Heart left ventricle (tissue), 16 donors: Measurements from ENCODE around the gene THBD. TPM values are rescaled to one million over a fixed set of nuclear protein-coding genes. Genes with fewer than 3 reads are reported as not detected.

Source experiments
- ATAC-seq, 4 donors: fragments of 200-7000 bp; cut with Tn5 transposase; one replicate each; pipeline ENCODE4 v1.9.1; 2020 to 2022; ENCODE audit warnings: moderate library complexity in 4 of 4, mild to moderate bottlenecking in 3 of 4, moderate number of reproducible peaks in 1 of 4
- DNase-seq, 5 donors: peaks; one replicate each; pipeline ENCODE4 v3.0.0-alpha.2; 2020
- H3K27ac ChIP-seq, 12 donors: fragments of 200-600 bp; sonication (generic) in 4 of 12; one replicate each; pipeline versions ENCODE4 v1.5.0 to v1.8.0; 2016 to 2022; ENCODE audit warnings: mild to moderate bottlenecking in 2 of 12
- H3K27me3 ChIP-seq, 9 donors: fragments of 200-600 bp; sonication (generic) in 2 of 9; one replicate each; pipeline versions ENCODE4 v1.5.1 to v1.8.0; 2016 to 2022; ENCODE audit warnings: mild to moderate bottlenecking in 3 of 9
- H3K36me3 ChIP-seq, 9 donors: fragments of 200-600 bp; sonication (generic) in 2 of 9; one replicate each; pipeline versions ENCODE4 v1.5.0 to v1.8.0; 2018 to 2022; ENCODE audit warnings: mild to moderate bottlenecking in 2 of 9
- H3K4me1 ChIP-seq, 12 donors: fragments of 200-600 bp; sonication (generic) in 4 of 12; one replicate each; pipeline versions ENCODE4 v1.5.0 to v1.8.0; 2016 to 2022; ENCODE audit warnings: mild to moderate bottlenecking in 3 of 12
- H3K4me3 ChIP-seq, 12 donors: fragments of 200-600 bp; sonication (generic) in 4 of 12; one replicate each; pipeline versions ENCODE4 v1.5.0 to v1.8.0; 2017 to 2022; ENCODE audit warnings: mild to moderate bottlenecking in 9 of 12, moderate library complexity in 4 of 12
- H3K9me3 ChIP-seq, 12 donors: fragments of 200-600 bp; sonication (generic) in 4 of 12; one replicate each; pipeline versions ENCODE4 v1.5.0 to v1.8.0; 2016 to 2022; ENCODE audit warnings: mild to moderate bottlenecking in 1 of 12
- POLR2A ChIP-seq, 2 donors: fragments of 450-650 bp; IDR thresholded peaks; one replicate each; pipeline ENCODE4 v1.6.1; 2017; ENCODE audit warnings: antibody characterized with exemption in 2 of 2, mild to moderate bottlenecking in 2 of 2, moderate library complexity in 2 of 2
- WGBS, 4 donors: extraction: QIAGEN DNeasy Blood & Tissue Kit in 2 of 4; methylation state at CpG; one replicate each; pipeline versions ENCODE4 v1.1.5 to v1.1.7; 2013 to 2018; 5-methylcytosine and 5-hydroxymethylcytosine counted together
- intact Hi-C, 10 donors: fragments of 100-400 bp; cut with DNase I; formaldehyde crosslinking; loops; one replicate each; pipeline versions ENCODE4 v1.11.1 to v1.14.2; 2022
- polyA plus RNA-seq, 2 donors: library from polyadenylated mRNA; stranded (reverse); fragments of 200-250 nt; gene quantifications; one replicate each; pipeline ENCODE4 v1.2.3, GENCODE V29; 2013
- total RNA-seq, 9 donors: library from RNA; depleted of rRNA in 2 of 9; stranded (reverse); fragments of >200 nt in 2 of 9; fragmentation: NEBNext Ultra II Directional in 3 of 9; extraction: Animal tissue kit (Norgen Biotek cat#: 25700) in 3 of 9; gene quantifications; one replicate each; pipeline versions ENCODE4 v1.1.0 to v1.2.4, GENCODE V29; 2016 to 2023
- TF ChIP-seq, protein P1 (sequence below), 12 donors: fragments of 200-600 bp; sonication (generic) in 4 of 12; IDR thresholded peaks; one replicate each; pipeline versions ENCODE4 v1.5.0 to v1.8.0; 2018 to 2022; ENCODE audit warnings: antibody characterized with exemption in 12 of 12, mild to moderate bottlenecking in 5 of 12
- donor health status: ischemic (EF 13 %, LVEDD 7.1; RV severe dilation, severe dysfunction).
- donor health status: healthy with polysubstance abuse.
- donor health status: DM: no; HTN: yes; CAD: no.
- donor health status: DM: no; HTN: no; CAD: no.
- donor health status: ischemic (EF 25% LVEDD 6.9; RV normal size, moderate dysfunction).
- donor health status: ischemic (EF 25% LVEDD 5.7; RV mildly dilated, moderate dysfunction).
- donor health status: healthy.
- donor health status: DM: yes; HTN: yes; CAD: no.
- donor health status: ischemic (EF 35%, LVEDD 5.7; RV mildly dilated, moderate dysfunction).
- donor health status: nonischemic (EF 11% LVEDD 7.7; RV severe dilation, severe dysfunction).
- donor health status: DM: yes; HTN: yes; CAD: no.
- donor health status: PGD.
- donor health status: ischemic (EF 29% LVEDD 5.4; RV normal size, mild dysfunction).
- donor health status: nonischemic (EF 23%, LVEDD 6.1; RV moderate dilation, normal function).

Gene THBD
- total and polyA plus RNA-seq, 11 donors, result 8.2 to 70.9 (median 19.9) TPM

GRCh38 chr20:23096097-23096496, 46.6 kb upstream of the THBD start:
- H3K27me3 ChIP-seq, result no peaks in the 10 kb centered on the region
- intact Hi-C loops, result no loop called here
- no peak for DNase-seq

GRCh38 chr20:23095499-23095898, 46.0 kb upstream of the THBD start:
- Histone ChIP-seq H3K27ac (no peak overlapping the region), H3K36me3 (no peaks in the 10 kb centered on the region), H3K4me1 (peaks cover 0 to 58% (median 14%) of the 10 kb centered on the region in 12 donors), H3K9me3 (no peaks in the 10 kb centered on the region), H3K27me3 (no peaks in the 10 kb centered on the region), H3K4me3 (no peak overlapping the region)
- TF ChIP-seq, protein P1, sequence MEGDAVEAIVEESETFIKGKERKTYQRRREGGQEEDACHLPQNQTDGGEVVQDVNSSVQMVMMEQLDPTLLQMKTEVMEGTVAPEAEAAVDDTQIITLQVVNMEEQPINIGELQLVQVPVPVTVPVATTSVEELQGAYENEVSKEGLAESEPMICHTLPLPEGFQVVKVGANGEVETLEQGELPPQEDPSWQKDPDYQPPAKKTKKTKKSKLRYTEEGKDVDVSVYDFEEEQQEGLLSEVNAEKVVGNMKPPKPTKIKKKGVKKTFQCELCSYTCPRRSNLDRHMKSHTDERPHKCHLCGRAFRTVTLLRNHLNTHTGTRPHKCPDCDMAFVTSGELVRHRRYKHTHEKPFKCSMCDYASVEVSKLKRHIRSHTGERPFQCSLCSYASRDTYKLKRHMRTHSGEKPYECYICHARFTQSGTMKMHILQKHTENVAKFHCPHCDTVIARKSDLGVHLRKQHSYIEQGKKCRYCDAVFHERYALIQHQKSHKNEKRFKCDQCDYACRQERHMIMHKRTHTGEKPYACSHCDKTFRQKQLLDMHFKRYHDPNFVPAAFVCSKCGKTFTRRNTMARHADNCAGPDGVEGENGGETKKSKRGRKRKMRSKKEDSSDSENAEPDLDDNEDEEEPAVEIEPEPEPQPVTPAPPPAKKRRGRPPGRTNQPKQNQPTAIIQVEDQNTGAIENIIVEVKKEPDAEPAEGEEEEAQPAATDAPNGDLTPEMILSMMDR (IDR thresholded peaks at IDR 0.05), result no peak
- no peak for TF ChIP-seq POLR2A (IDR thresholded peaks at IDR 0.05)
- DNase-seq (no peak), ATAC-seq (no peak)
- WGBS, 4 donors, result 83 to 89% (median 86%) methylated on average over 3 of the region's 3 CpGs
- intact Hi-C loops, result no loop called here

More at GRCh38 chr20:23096097-23096496, 46.6 kb upstream of the THBD start:
- no peak for ATAC-seq
- TF ChIP-seq, protein P1 (IDR thresholded peaks at IDR 0.05), result no peak
- TF ChIP-seq POLR2A (IDR thresholded peaks at IDR 0.05), result no peak
- Histone ChIP-seq H3K36me3 (no peaks in the 10 kb centered on the region), H3K27ac (no peak overlapping the region), H3K4me1 (peaks cover 0 to 58% (median 14%) of the 10 kb centered on the region in 12 donors), H3K9me3 (no peaks in the 10 kb centered on the region), H3K4me3 (no peak overlapping the region)
- WGBS, 4 donors, result 97 to 100% (median 99%) methylated on average over 3 of the region's 3 CpGs

DNA sequence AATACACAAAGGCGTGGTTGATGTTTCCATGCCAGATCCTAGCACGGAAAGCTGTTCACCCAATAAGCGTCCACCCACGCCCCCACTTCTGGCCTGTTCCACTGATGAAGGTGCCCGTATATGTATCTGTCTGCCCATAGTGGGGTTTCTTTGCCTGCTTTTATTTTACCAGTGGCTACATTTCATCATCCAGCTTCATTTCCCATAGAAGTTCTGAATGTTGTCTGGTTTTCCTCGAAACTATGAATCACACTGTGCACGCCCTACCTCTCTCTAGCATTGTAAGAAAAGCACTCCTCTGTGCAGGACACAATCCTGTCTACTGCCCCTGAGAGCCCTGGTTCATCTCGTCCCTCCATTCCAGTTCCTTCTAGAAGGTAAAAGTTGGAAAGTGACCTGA, 45.5 kb upstream of the THBD start:
- no peaks in the 10 kb centered on the region for H3K36me3 ChIP-seq
- H3K4me1 ChIP-seq, result peaks cover 0 to 52% (median 14%) of the 10 kb centered on the region in 12 donors
- DNase-seq (no peak), ATAC-seq (no peak)
- intact Hi-C loops, result no loop called here
- H3K9me3 ChIP-seq, result no peaks in the 10 kb centered on the region
- TF ChIP-seq, protein P1 (IDR thresholded peaks at IDR 0.05), result no peak
- no peak for TF ChIP-seq POLR2A (IDR thresholded peaks at IDR 0.05)
- 95 to 97% (median 97%) methylated on average over 8 of the region's 8 CpGs for WGBS, 4 donors
- H3K27me3 ChIP-seq, result no peaks in the 10 kb centered on the region
- no peak overlapping the region for H3K4me3 ChIP-seq
- H3K27ac ChIP-seq, result no peak overlapping the region

- TF ChIP-seq, protein P1 (IDR thresholded peaks at IDR 0.05), result no peak
- TF ChIP-seq POLR2A (IDR thresholded peaks at IDR 0.05), result no peak
- DNase-seq (no peak), ATAC-seq (no peak)
- Histone ChIP-seq H3K27me3 (no peaks in the 10 kb centered on the region), H3K9me3 (no peaks in the 10 kb centered on the region), H3K4me3 (no peak overlapping the region), H3K27ac (no peak overlapping the region), H3K4me1 (peaks cover 0 to 52% (median 14%) of the 10 kb centered on the region in 12 donors), H3K36me3 (no peaks in the 10 kb centered on the region)
- 89 to 94% (median 91%) methylated on average over 13 of the region's 13 CpGs for WGBS, 4 donors
- intact Hi-C loops, result no loop called here
These were observed 44.9 kb upstream of the THBD start for GRCh38 chr20:23094213-23094896.
